RWPE2 (cell line): ENCODE data around the gene EHD3.

Experiments
- ATAC-seq: fragments of 200-7000 bp; cut with Tn5 transposase; 3 replicates; pipeline ENCODE4 v1.9.1; 2021; ENCODE audit warnings: low read depth
- DNase-seq: peaks from one replicate; pipeline ENCODE4 v3.0.0-alpha.2; 2020; ENCODE audit warnings: low spot score
- H3K27ac ChIP-seq: fragments of 450-650 bp; 2 replicates; pipeline ENCODE4 v1.5.1; 2017; ENCODE audit warnings: mild to moderate bottlenecking; ENCODE audit not compliant: poor library complexity, severe bottlenecking
- H3K27me3 ChIP-seq: fragments of 250-450 bp; sonication (Bioruptor Pico); 2 replicates; pipeline ENCODE4 v1.5.1; 2021; ENCODE audit warnings: mild to moderate bottlenecking, moderate library complexity; ENCODE audit not compliant: insufficient read depth, poor library complexity, severe bottlenecking
- H3K36me3 ChIP-seq: fragments of 250-450 bp; sonication (Bioruptor Pico); 2 replicates; pipeline ENCODE4 v1.5.1; 2020; ENCODE audit warnings: low read depth, mild to moderate bottlenecking, moderate library complexity
- H3K4me1 ChIP-seq: fragments of 250-450 bp; sonication (Bioruptor Pico); 2 replicates; pipeline ENCODE4 v1.5.1; 2021; ENCODE audit warnings: mild to moderate bottlenecking, moderate library complexity; ENCODE audit not compliant: insufficient read depth, poor library complexity, severe bottlenecking
- H3K4me3 ChIP-seq: fragments of 250-450 bp; sonication (Bioruptor Pico); 2 replicates; pipeline ENCODE4 v1.5.1; 2021; ENCODE audit warnings: mild to moderate bottlenecking, moderate library complexity; ENCODE audit not compliant: severe bottlenecking
- H3K9me3 ChIP-seq: fragments of 250-450 bp; sonication (Bioruptor Pico); 2 replicates; pipeline ENCODE4 v1.5.1; 2021; ENCODE audit warnings: mild to moderate bottlenecking, moderate library complexity; ENCODE audit not compliant: severe bottlenecking
- TF ChIP-seq, protein P1 (sequence below): fragments of 450-650 bp; IDR thresholded peaks from one replicate; pipeline ENCODE4 v1.5.1; 2017; ENCODE audit warnings: mild to moderate bottlenecking, moderate library complexity; ENCODE audit not compliant: poor library complexity, severe bottlenecking

EHD3 gene

DNA sequence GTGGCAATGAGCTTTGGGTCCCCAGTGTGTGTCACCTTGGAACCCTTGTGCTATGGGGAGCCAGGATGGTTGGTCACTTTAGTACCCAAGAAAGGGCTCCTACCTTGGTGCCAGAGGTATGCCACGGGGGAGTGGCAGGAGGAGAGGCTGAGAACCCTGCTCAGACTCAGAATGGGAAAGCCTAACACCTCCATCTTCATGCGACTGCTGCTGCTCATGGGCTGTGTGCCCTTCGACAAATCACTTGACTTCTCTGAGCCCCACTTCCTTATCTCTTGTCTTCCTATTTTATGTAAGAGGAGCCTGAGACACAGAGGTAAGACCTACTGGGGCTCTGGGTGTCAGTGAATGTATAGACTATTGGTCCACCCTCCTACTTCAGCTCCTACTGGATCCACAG lies 25.1 kb downstream of the EHD3 start:
- H3K4me3 ChIP-seq, result no peak overlapping the region
- no peak overlapping the region for H3K27ac ChIP-seq
- no peaks in the 10 kb centered on the region for H3K27me3 ChIP-seq
- DNase-seq, result no peak
- no peaks in the 10 kb centered on the region for H3K36me3 ChIP-seq
- ATAC-seq, result no peak
- TF ChIP-seq, protein P1, sequence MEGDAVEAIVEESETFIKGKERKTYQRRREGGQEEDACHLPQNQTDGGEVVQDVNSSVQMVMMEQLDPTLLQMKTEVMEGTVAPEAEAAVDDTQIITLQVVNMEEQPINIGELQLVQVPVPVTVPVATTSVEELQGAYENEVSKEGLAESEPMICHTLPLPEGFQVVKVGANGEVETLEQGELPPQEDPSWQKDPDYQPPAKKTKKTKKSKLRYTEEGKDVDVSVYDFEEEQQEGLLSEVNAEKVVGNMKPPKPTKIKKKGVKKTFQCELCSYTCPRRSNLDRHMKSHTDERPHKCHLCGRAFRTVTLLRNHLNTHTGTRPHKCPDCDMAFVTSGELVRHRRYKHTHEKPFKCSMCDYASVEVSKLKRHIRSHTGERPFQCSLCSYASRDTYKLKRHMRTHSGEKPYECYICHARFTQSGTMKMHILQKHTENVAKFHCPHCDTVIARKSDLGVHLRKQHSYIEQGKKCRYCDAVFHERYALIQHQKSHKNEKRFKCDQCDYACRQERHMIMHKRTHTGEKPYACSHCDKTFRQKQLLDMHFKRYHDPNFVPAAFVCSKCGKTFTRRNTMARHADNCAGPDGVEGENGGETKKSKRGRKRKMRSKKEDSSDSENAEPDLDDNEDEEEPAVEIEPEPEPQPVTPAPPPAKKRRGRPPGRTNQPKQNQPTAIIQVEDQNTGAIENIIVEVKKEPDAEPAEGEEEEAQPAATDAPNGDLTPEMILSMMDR, result no peak
- H3K9me3 ChIP-seq, result no peaks in the 10 kb centered on the region
- no peaks in the 10 kb centered on the region for H3K4me1 ChIP-seq

DNA sequence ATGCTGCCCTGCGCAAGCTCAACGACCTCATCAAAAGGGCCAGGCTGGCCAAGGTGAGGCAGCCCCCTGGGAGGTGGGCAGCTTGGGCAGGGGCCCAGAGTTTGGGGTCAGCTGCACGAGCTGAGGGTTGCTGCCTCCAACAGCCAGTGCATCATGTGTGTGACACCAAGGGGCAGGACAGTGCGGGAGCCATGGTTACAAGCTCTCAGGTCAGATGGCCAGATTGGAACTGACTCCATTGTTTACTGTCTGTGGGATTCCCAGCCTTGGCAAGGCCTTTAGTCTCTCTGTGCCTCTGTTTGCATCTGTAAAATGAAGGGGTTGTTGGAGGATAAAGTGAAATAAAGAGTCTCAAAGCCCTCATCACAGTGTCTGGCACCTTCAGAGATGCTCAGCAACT lies 26.9 kb downstream of the EHD3 start:
- Histone ChIP-seq H3K4me3 (no peak overlapping the region), H3K9me3 (no peaks in the 10 kb centered on the region), H3K4me1 (no peaks in the 10 kb centered on the region), H3K36me3 (no peaks in the 10 kb centered on the region), H3K27me3 (no peaks in the 10 kb centered on the region), H3K27ac (no peak overlapping the region)
- TF ChIP-seq, protein P1, result no peak
- ATAC-seq (no peak), DNase-seq (no peak)

DNA sequence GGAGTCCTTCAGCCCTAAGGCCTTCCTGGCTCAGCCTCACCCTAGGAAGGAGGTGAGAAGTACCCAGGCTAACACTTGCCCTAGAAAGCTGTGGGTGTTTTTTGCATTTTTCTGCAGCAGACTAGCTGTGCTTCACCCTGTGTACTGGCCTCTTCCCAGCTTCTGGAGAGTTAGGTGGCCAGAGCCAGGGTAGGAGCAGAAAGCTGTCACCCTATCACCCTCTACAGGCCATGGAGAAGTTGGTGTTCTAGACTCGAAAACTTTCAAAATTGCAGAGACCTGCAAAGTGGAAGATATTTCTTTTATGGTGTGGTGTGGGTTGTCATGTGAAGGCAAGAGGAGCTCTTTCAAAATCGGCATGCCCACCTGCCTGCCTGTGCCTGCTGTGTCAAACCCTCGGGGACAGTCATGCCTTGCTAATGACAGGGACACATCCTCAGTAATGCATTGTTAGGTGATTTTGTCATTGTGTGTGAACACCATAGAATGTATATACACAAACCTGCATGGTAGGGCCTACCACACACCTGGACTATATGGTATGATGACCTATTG lies 29.8 kb downstream of the EHD3 start:
- H3K4me3 ChIP-seq, result no peak overlapping the region
- H3K9me3 ChIP-seq, result no peaks in the 10 kb centered on the region
- no peaks in the 10 kb centered on the region for H3K4me1 ChIP-seq
- DNase-seq, result no peak
- no peaks in the 10 kb centered on the region for H3K36me3 ChIP-seq
- ATAC-seq, result no peak
- H3K27ac ChIP-seq, result no peak overlapping the region
- TF ChIP-seq, protein P1, result no peak
- H3K27me3 ChIP-seq, result no peaks in the 10 kb centered on the region

DNA sequence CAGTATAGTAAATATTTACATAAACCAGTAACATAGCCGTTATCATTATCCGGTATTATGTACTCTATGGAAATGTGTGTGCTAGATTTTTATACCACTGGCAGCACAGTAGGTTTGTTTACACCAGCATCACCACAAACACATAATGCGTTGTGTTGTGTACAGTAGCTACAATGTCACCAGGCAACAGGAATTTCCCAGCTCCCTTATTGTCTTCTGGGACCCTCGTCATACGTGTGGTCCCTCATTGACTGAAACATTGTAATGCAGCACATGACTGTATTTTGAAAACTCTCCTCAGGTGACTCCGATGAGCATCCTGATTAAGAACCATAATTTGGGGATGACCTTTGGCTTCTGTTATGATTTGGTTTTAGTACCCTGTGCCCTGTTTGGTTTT lies 31.3 kb downstream of the EHD3 start:
- Histone ChIP-seq H3K36me3 (no peaks in the 10 kb centered on the region), H3K27ac (no peak overlapping the region), H3K9me3 (no peaks in the 10 kb centered on the region)

DNA sequence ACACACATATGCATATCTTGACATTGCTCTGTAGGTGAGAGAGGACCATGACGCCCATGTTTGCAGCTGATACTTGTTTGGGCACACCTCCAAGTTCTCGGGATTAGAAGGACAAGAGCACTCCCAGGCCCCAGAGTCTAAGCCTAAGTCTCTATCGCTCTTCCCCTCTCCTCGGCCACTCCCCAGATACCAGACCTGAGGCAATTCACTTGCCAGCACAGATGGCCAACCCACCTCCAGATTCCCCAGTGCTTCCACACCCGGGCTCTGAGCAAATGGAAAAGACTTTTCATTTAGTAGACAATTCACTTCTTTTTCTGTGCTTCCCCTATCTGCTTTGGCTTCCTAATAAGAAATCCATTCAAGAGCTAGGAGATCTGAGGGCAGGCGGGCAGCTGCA lies 32.9 kb downstream of the EHD3 start:
- no peak overlapping the region for H3K4me3 ChIP-seq
- peaks cover 3% of the 10 kb centered on the region for H3K4me1 ChIP-seq
- TF ChIP-seq, protein P1, result no peak
- DNase-seq, result no peak
- no peak for ATAC-seq
- H3K36me3 ChIP-seq, result no peaks in the 10 kb centered on the region
- H3K27ac ChIP-seq, result no peak overlapping the region
- H3K9me3 ChIP-seq, result no peaks in the 10 kb centered on the region
- no peaks in the 10 kb centered on the region for H3K27me3 ChIP-seq

More for the DNA sequence above, 31.3 kb downstream of the EHD3 start:
- H3K4me1 ChIP-seq, result peaks cover under 1% of the 10 kb centered on the region
- TF ChIP-seq, protein P1, result no peak
- no peaks in the 10 kb centered on the region for H3K27me3 ChIP-seq
- H3K4me3 ChIP-seq, result no peak overlapping the region
- ATAC-seq (no peak), DNase-seq (no peak)
